Stimulated activated naive B cell treated with anti-CD40 and anti-IgM and Interleukin-4, amounts not matched to agents 10 μg/mL and 1 μg/mL and 100 μg/mL, for 72 hours (primary cell): ENCODE data around the gene GLYR1.

ENCODE experiments used
- ATAC-seq, 2 donors: fragments of 150-1000 bp; cut with Tn5 transposase; replicated peaks; 2 replicates each; pipeline ENCODE4 v1.10.0; 2021; ENCODE audit warnings: moderate library complexity in 1 of 2
- DNase-seq: peaks from one replicate; pipeline ENCODE4 v3.0.0; 2021
- H3K27ac Mint-ChIP-seq: one replicate; pipeline ENCODE4 v1.8.0; 2022; ENCODE audit warnings: mild to moderate bottlenecking, mixed read lengths
- H3K27me3 Mint-ChIP-seq, 2 donors: one replicate each; pipeline ENCODE4 v1.8.0; 2022; ENCODE audit warnings: mixed read lengths in 2 of 2
- H3K36me3 Mint-ChIP-seq, 2 donors: one replicate each; pipeline ENCODE4 v1.8.0; 2022; ENCODE audit warnings: mixed read lengths in 2 of 2, mild to moderate bottlenecking in 1 of 2
- H3K4me1 Mint-ChIP-seq, 2 donors: one replicate each; pipeline ENCODE4 v1.8.0; 2022; ENCODE audit warnings: mixed read lengths in 2 of 2, mild to moderate bottlenecking in 1 of 2
- H3K4me3 Mint-ChIP-seq, 2 donors: one replicate each; pipeline ENCODE4 v1.8.0; 2022; ENCODE audit warnings: mild to moderate bottlenecking in 2 of 2, mixed read lengths in 2 of 2, moderate library complexity in 1 of 2
- H3K9me3 Mint-ChIP-seq, 2 donors: one replicate each; pipeline ENCODE4 v1.8.0; 2022; ENCODE audit warnings: mixed read lengths in 2 of 2, mild to moderate bottlenecking in 1 of 2

Gene GLYR1

GRCh38 chr16:4884972-4885874, 38.1 kb upstream of the GLYR1 start:
- no peak overlapping the region for H3K4me3 Mint-ChIP-seq
- no peak for ATAC-seq
- peaks cover 4 to 11% of the 10 kb centered on the region in 2 donors for H3K4me1 Mint-ChIP-seq
- H3K27me3 Mint-ChIP-seq, result no peaks in the 10 kb centered on the region
- no peak for DNase-seq
- peaks cover 49 to 57% of the 10 kb centered on the region in 2 donors for H3K36me3 Mint-ChIP-seq
- no peaks in the 10 kb centered on the region for H3K9me3 Mint-ChIP-seq
- H3K27ac Mint-ChIP-seq, result no peak overlapping the region

- Mint-ChIP-seq H3K4me3 (no peak overlapping the region), H3K27ac (peak overlapping the region; percentile 90), H3K9me3 (no peaks in the 10 kb centered on the region), H3K4me1 (peaks cover 4 to 11% of the 10 kb centered on the region in 2 donors), H3K27me3 (no peaks in the 10 kb centered on the region), H3K36me3 (peaks cover 51 to 64% of the 10 kb centered on the region in 2 donors)
- ATAC-seq (no peak), DNase-seq (no peak)
These were observed 37.1 kb upstream of the GLYR1 start for GRCh38 chr16:4884209-4884608.

DNA sequence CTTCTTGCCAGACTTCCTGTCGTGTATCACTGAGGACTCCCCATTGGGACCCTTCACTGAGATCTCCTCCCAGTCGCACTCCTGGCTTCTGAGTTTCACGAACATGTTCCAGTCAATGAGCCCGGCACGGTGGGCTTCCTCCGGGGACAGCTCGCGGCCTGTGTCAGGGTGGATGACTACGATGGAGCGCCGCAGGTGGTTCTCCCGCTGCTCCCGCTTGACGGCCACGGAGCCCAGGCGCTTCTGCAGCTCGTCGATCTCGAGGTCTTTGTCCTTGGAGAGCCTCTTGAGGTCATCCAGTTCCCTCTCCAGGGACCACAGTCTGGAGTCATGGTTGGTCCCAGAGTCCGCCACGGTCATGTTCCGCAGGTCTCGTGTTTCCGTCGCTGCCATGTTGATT, 36.4 kb upstream of the GLYR1 start:
- no peak overlapping the region for H3K4me3 Mint-ChIP-seq
- H3K27ac Mint-ChIP-seq, result no peak overlapping the region
- ATAC-seq (no peak), DNase-seq (no peak)
- H3K9me3 Mint-ChIP-seq, result no peaks in the 10 kb centered on the region
- peaks cover 4 to 11% of the 10 kb centered on the region in 2 donors for H3K4me1 Mint-ChIP-seq
- H3K27me3 Mint-ChIP-seq, result no peaks in the 10 kb centered on the region
- H3K36me3 Mint-ChIP-seq, result peaks cover 51 to 70% of the 10 kb centered on the region in 2 donors

GRCh38 chr16:4882633-4883285, 35.7 kb upstream of the GLYR1 start:
- peak overlapping the region; percentile 69 for H3K27ac Mint-ChIP-seq
- H3K9me3 Mint-ChIP-seq, result no peaks in the 10 kb centered on the region
- H3K4me3 Mint-ChIP-seq, result no peak overlapping the region
- H3K36me3 Mint-ChIP-seq, result peaks cover 52 to 68% of the 10 kb centered on the region in 2 donors
- no peak for ATAC-seq
- DNase-seq, result no peak
- H3K27me3 Mint-ChIP-seq, result no peaks in the 10 kb centered on the region
- peaks cover 4 to 11% of the 10 kb centered on the region in 2 donors for H3K4me1 Mint-ChIP-seq

GRCh38 chr16:4882000-4882632, 35.0 kb upstream of the GLYR1 start:
- peaks cover 57 to 70% of the 10 kb centered on the region in 2 donors for H3K36me3 Mint-ChIP-seq
- ATAC-seq, result no peak
- H3K27ac Mint-ChIP-seq, result no peak overlapping the region
- no peak for DNase-seq
- H3K9me3 Mint-ChIP-seq, result no peaks in the 10 kb centered on the region
- H3K4me1 Mint-ChIP-seq, result peaks cover 4 to 11% of the 10 kb centered on the region in 2 donors
- H3K27me3 Mint-ChIP-seq, result no peaks in the 10 kb centered on the region
- H3K4me3 Mint-ChIP-seq, result no peak overlapping the region

DNA sequence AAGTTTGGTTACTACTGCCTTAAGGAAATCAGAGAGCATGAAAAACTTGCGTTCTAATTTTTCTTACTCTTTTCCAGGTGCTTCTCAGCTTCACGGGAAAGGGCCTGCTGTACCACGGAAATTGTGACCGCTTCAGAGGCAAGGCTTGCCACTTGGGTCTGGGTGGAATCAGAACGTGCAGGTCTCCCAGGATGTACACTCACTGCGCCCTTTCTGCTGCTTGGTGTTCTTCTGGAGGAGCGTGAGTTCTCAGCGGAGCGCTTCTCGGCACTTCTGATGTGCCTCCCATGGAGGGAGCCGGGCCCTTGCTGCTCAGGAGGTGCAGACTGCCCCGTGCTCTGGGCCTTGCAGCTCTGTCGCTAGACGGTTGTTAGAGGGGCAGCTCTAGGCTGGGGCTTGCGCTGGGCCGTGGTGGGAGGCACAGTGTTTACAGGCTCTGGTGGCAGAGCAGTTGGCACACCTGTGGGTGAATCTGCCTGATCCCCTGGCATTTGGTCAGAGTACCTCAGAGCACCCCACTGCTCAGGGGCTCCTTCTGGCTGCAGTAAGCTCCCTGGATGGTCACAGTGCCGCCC, 33.0 kb upstream of the GLYR1 start:
- no peak for ATAC-seq

DNA sequence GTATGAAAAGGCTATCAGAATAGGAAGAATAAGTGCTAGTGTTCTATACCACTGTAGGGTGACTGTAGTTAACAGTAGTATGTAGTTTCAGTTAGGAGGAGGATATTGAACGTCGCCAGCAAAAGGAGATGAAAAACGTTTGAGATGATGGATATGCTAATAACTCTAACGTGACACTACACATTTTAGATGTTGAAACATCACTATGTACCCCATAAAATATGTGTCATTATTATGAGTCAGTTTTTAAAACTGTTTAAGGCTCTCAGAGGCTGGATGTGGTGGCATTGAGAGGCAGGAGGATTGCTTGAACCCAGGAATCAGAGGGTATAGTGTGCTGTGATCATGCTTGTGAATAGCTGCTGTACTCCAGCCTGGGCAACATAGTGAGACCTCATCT, 32.0 kb upstream of the GLYR1 start:
- H3K4me1 Mint-ChIP-seq, result peaks cover 0 to 4% of the 10 kb centered on the region in 2 donors
- no peak overlapping the region for H3K27ac Mint-ChIP-seq
- peaks cover 51 to 61% of the 10 kb centered on the region in 2 donors for H3K36me3 Mint-ChIP-seq
- DNase-seq (no peak), ATAC-seq (no peak)
- no peaks in the 10 kb centered on the region for H3K27me3 Mint-ChIP-seq
- no peak overlapping the region for H3K4me3 Mint-ChIP-seq
- no peaks in the 10 kb centered on the region for H3K9me3 Mint-ChIP-seq

More for the DNA sequence above, 33.0 kb upstream of the GLYR1 start:
- peaks cover 54 to 65% of the 10 kb centered on the region in 2 donors for H3K36me3 Mint-ChIP-seq
- H3K27me3 Mint-ChIP-seq, result no peaks in the 10 kb centered on the region
- no peak for DNase-seq
- peaks cover 0 to 4% of the 10 kb centered on the region in 2 donors for H3K4me1 Mint-ChIP-seq
- no peak overlapping the region for H3K27ac Mint-ChIP-seq
- no peaks in the 10 kb centered on the region for H3K9me3 Mint-ChIP-seq
- H3K4me3 Mint-ChIP-seq, result no peak overlapping the region

- ATAC-seq (no peak), DNase-seq (no peak)
- H3K27me3 Mint-ChIP-seq, result no peaks in the 10 kb centered on the region
- H3K4me3 Mint-ChIP-seq, result no peak overlapping the region
- H3K4me1 Mint-ChIP-seq, result no peaks in the 10 kb centered on the region
- peaks cover 40 to 58% of the 10 kb centered on the region in 2 donors for H3K36me3 Mint-ChIP-seq
- no peak overlapping the region for H3K27ac Mint-ChIP-seq
- H3K9me3 Mint-ChIP-seq, result no peaks in the 10 kb centered on the region
These were observed 30.2 kb upstream of the GLYR1 start for GRCh38 chr16:4877380-4877685.

- peaks cover 39 to 58% of the 10 kb centered on the region in 2 donors for H3K36me3 Mint-ChIP-seq
- H3K27me3 Mint-ChIP-seq, result no peaks in the 10 kb centered on the region
- H3K4me3 Mint-ChIP-seq, result no peak overlapping the region
- ATAC-seq (no peak), DNase-seq (no peak)
- no peaks in the 10 kb centered on the region for H3K9me3 Mint-ChIP-seq
- H3K27ac Mint-ChIP-seq, result no peak overlapping the region
- no peaks in the 10 kb centered on the region for H3K4me1 Mint-ChIP-seq
These were observed 29.7 kb upstream of the GLYR1 start for GRCh38 chr16:4876646-4877379.

DNA sequence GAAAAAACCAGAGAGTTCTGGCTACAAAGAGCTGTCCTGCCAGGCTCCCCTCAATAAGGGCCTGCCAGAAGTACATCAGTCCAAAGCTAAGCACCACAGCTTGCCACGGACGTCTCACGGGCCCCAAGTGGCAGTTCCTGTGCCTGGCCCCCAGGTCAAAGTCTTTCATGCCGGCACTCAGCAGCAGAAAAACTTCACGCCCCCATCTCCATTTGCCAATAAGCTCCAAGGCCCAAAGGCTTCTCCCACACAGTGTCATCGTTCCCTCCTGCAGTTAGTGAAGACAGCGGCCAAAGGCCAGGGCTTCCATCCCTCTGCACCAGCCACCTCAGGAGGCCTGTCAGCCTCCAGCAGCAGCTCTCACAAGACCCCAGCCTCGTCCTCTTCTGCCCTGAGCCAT, 27.6 kb upstream of the GLYR1 start:
- Mint-ChIP-seq H3K4me3 (no peak overlapping the region), H3K27ac (no peak overlapping the region), H3K9me3 (no peaks in the 10 kb centered on the region), H3K4me1 (no peaks in the 10 kb centered on the region), H3K36me3 (peaks cover 51 to 68% of the 10 kb centered on the region in 2 donors), H3K27me3 (no peaks in the 10 kb centered on the region)
- ATAC-seq, result no peak
- DNase-seq, result no peak

GRCh38 chr16:4873091-4873490, 26.0 kb upstream of the GLYR1 start:
- no peak overlapping the region for H3K4me3 Mint-ChIP-seq
- no peak for DNase-seq
- no peaks in the 10 kb centered on the region for H3K9me3 Mint-ChIP-seq
- no peaks in the 10 kb centered on the region for H3K27me3 Mint-ChIP-seq
- peak overlapping the region; percentile 5 for H3K27ac Mint-ChIP-seq
- peaks cover 0 to 3% of the 10 kb centered on the region in 2 donors for H3K4me1 Mint-ChIP-seq
- no peak for ATAC-seq
- peaks cover 61 to 73% of the 10 kb centered on the region in 2 donors for H3K36me3 Mint-ChIP-seq

DNA sequence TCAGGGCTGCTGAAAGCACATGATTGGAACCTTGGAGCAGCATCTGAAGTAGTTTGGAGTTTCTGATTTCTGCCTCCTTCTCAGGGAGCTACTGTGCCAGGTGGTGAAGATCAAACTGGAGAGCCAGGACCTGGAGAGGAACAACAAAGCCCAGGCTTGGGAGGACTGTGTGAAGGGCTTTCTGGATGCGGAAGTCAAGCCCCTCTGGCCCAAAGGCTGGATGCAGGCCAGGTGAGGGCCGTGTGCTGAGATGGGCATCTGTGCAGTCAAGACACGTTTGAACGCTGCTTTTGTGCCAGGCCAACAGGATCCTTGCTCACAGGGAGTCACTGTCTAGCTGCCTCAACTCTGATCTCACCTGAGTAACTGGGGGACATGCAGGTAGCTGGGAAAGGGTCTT, 24.0 kb upstream of the GLYR1 start:
- no peak for ATAC-seq
- Mint-ChIP-seq H3K4me1 (peaks cover 0 to 8% of the 10 kb centered on the region in 2 donors), H3K27ac (peak overlapping the region; percentile 27), H3K27me3 (no peaks in the 10 kb centered on the region), H3K36me3 (peaks cover 56 to 75% of the 10 kb centered on the region in 2 donors), H3K9me3 (no peaks in the 10 kb centered on the region), H3K4me3 (no peak overlapping the region)
- DNase-seq, result no peak

DNA sequence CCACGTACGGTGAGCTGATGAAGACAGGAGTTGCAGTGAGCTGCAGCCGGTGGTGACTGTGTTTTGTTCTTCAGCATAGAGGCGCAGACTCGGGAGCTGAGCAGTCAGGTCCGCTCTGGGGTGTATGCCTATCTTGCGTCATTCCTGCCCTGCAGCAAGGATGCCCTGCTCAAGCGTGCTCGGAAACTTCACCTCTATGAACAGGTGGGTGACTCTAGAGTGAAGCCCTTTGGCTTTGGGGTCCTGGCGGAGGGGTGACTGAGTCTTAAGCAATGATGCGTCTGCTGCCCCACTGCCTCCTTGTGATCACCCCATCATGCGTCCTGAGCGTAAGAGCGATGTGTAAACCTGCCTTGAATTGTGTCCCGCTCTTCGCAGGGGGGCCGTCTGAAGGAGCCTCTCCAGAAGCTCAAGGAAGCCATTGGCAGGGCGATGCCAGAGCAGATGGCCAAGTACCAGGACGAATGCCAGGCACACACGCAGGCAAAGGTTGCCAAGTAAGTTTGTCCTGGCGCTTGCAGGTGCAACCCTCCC, 23.1 kb upstream of the GLYR1 start:
- H3K36me3 Mint-ChIP-seq, result peaks cover 50 to 72% of the 10 kb centered on the region in 2 donors
- ATAC-seq, result no peak
- no peak overlapping the region for H3K4me3 Mint-ChIP-seq
- H3K9me3 Mint-ChIP-seq, result no peaks in the 10 kb centered on the region
- no peak for DNase-seq
- H3K4me1 Mint-ChIP-seq, result peaks cover 0 to 8% of the 10 kb centered on the region in 2 donors
- no peaks in the 10 kb centered on the region for H3K27me3 Mint-ChIP-seq
- H3K27ac Mint-ChIP-seq, result no peak overlapping the region
